K562 (cell line): ENCODE data around the gene GRPR. TPM values are rescaled to one million over a fixed set of nuclear protein-coding genes. Genes with fewer than 3 reads are reported as not detected.

Experiments
- ATAC-seq: fragments of 200-7000 bp; cut with Tn5 transposase; 3 replicates; pipeline ENCODE4 v1.9.1; 2020; ENCODE audit warnings: moderate library complexity
- BruUV-seq: library from RNA; stranded (reverse); fragments of 400-500 nt; replicated peaks from 2 replicates; lab custom pipeline; 2021; lab: Mats Ljungman, UMichigan
- CTCF ChIA-PET: fragments of 300-600 bp; formaldehyde crosslinking; extraction: SDS; loops from one replicate; lab custom pipeline; 2021; ENCODE audit warnings: low intra/inter-chr PET ratio; lab: Yijun Ruan, JAX
- POLR2A ChIA-PET: fragments of 300-600, 350-650 bp; sonication (Branson Sonifier 250); formaldehyde crosslinking; extraction: SDS; loops from one replicate; lab custom pipeline; 2021; ENCODE audit warnings: antibody characterized with exemption, inconsistent platforms; lab: Yijun Ruan, JAX
- DNase-seq, 4 experiments: peaks; one replicate each; pipeline versions ENCODE4 v3.0.0 to v3.0.0-alpha.2; 2011 to 2018; ENCODE audit warnings: low spot score in 3 of 4, mixed read lengths in 3 of 4; ENCODE audit errors: extremely low read depth in 1 of 4
- FAIRE-seq: peaks from 2 replicates; lab custom pipeline; 2011; peaks lifted over from hg19 to GRCh38; lab: Jason Lieb, UNC
- H2AFZ ChIP-seq: 2 replicates; pipeline ENCODE4 v1.6.0; 2011; ENCODE audit warnings: low read depth, low read length, control low read depth, inconsistent platforms
- H3K27ac ChIP-seq: fragments of 200-600 bp; 3 replicates; pipeline ENCODE4 v1.8.0; 2011; ENCODE audit warnings: low read depth, mild to moderate bottlenecking, control low read depth, inconsistent platforms, low read length, moderate library complexity, mixed read lengths; ENCODE audit errors: extremely low read depth
- H3K27me3 ChIP-seq, 2 experiments: fragments of 300-600 bp in 1 of 2; 2 replicates in 1 of 2; 3 replicates in 1 of 2; pipeline versions ENCODE4 v1.6.0 to v1.8.0; 2011; ENCODE audit warnings: inconsistent platforms in 2 of 2, low read length in 2 of 2, mild to moderate bottlenecking in 1 of 2, mixed read lengths in 1 of 2, moderate library complexity in 1 of 2; ENCODE audit not compliant: control insufficient read depth in 2 of 2, insufficient read depth in 2 of 2
- H3K36me3 ChIP-seq: fragments of 300-600 bp; 3 replicates; pipeline ENCODE4 v1.8.0; 2011; ENCODE audit warnings: mild to moderate bottlenecking, low read length, inconsistent platforms; ENCODE audit not compliant: control insufficient read depth, insufficient read depth
- H3K4me1 ChIP-seq, 2 experiments: fragments of 200-600 bp in 1 of 2; replicated peaks in 1 of 2; 2 replicates in 1 of 2; 3 replicates in 1 of 2; pipeline versions ENCODE4 v1.5.1 to v1.8.0; 2011; ENCODE audit warnings: inconsistent platforms in 2 of 2, low read length in 2 of 2, mild to moderate bottlenecking in 1 of 2, mixed read lengths in 1 of 2, moderate library complexity in 1 of 2; ENCODE audit not compliant: control insufficient read depth in 2 of 2, insufficient read depth in 2 of 2
- H3K4me2 ChIP-seq: 2 replicates; pipeline ENCODE4 v1.6.1; 2011; ENCODE audit warnings: low read length, control low read depth, inconsistent platforms, mixed read lengths; ENCODE audit not compliant: insufficient read depth
- H3K4me3 ChIP-seq: fragments of 200-600 bp; sonication (generic), shearing (Covaris generic); 2 replicates; pipeline ENCODE4 v1.5.1; 2016; ENCODE audit warnings: control low read depth, inconsistent platforms
- H3K79me2 ChIP-seq: fragments of 200-600 bp; 3 replicates; pipeline ENCODE4 v1.8.0; 2011; ENCODE audit warnings: low read length, inconsistent platforms; ENCODE audit not compliant: control insufficient read depth, insufficient read depth
- H3K9ac ChIP-seq, 2 experiments: 2 replicates each; pipeline versions ENCODE4 v1.6.0 to v1.6.1; 2011; ENCODE audit warnings: low read depth in 2 of 2, low read length in 2 of 2, control low read depth in 1 of 2, inconsistent platforms in 1 of 2, mild to moderate bottlenecking in 1 of 2, mixed read lengths in 1 of 2; ENCODE audit not compliant: insufficient read depth in 1 of 2
- H3K9me1 ChIP-seq: one replicate; pipeline ENCODE4 v1.6.0; 2011; ENCODE audit warnings: inconsistent platforms, mild to moderate bottlenecking, low read length, moderate library complexity; ENCODE audit not compliant: control insufficient read depth, insufficient read depth
- H3K9me3 ChIP-seq: replicated peaks from 2 replicates; pipeline ENCODE4 v1.5.1; 2011; ENCODE audit warnings: low read depth, low read length, inconsistent platforms; ENCODE audit not compliant: control insufficient read depth, insufficient read depth
- H4K20me1 ChIP-seq: replicated peaks from 2 replicates; pipeline ENCODE4 v1.6.1; 2011; ENCODE audit warnings: low read length, inconsistent platforms, mixed read lengths; ENCODE audit not compliant: control insufficient read depth, insufficient read depth
- ARID1B ChIP-seq: fragments of 450-650 bp; IDR thresholded peaks from 2 replicates; pipeline ENCODE4 v1.6.1; 2016; ENCODE audit warnings: antibody characterized with exemption, mild to moderate bottlenecking, inconsistent platforms
- ARID3A ChIP-seq: IDR thresholded peaks from 2 replicates; pipeline ENCODE4 v1.6.1; 2012; ENCODE audit warnings: low read depth, low read length, improper control_type of control experiment, borderline replicate concordance
- CREB3 ChIP-seq: fragments of 450-650 bp; conservative IDR thresholded peaks from 2 replicates; pipeline ENCODE4 v1.6.1; 2016; ENCODE audit warnings: missing genetic modification characterization, low read depth, mild to moderate bottlenecking, missing compliant biosample characterization, moderate library complexity
- CTBP1 ChIP-seq: fragments of 450-650 bp; IDR thresholded peaks from 2 replicates; pipeline ENCODE4 v1.6.1; 2016; ENCODE audit warnings: borderline replicate concordance
- EGR1 ChIP-seq: fragments of 450-650 bp; conservative IDR thresholded peaks from 2 replicates; pipeline ENCODE4 v1.6.1; 2017; ENCODE audit warnings: mild to moderate bottlenecking
- ESRRB ChIP-seq: fragments of 250-450 bp; sonication (Bioruptor Pico); IDR thresholded peaks from 2 replicates; pipeline ENCODE4 v1.5.0; 2020; ENCODE audit warnings: mild to moderate bottlenecking, moderate library complexity, borderline replicate concordance
- MECOM ChIP-seq: fragments of 250-450 bp; sonication (Bioruptor Pico); IDR thresholded peaks from 2 replicates; pipeline ENCODE4 v1.8.0; 2022; ENCODE audit warnings: inconsistent platforms
- NCOA4 ChIP-seq: fragments of 450-650 bp; IDR thresholded peaks from 2 replicates; pipeline ENCODE4 v1.6.1; 2018; ENCODE audit warnings: mild to moderate bottlenecking; ENCODE audit not compliant: partially characterized antibody
- NR3C1 ChIP-seq: sonication (generic); formaldehyde crosslinking; IDR thresholded peaks from 2 replicates; pipeline ENCODE4 v1.8.1; 2022; ENCODE audit warnings: missing genetic modification reagents
- PHB2 ChIP-seq: fragments of 450-650 bp; IDR thresholded peaks from 2 replicates; pipeline ENCODE4 v1.6.1; 2017; ENCODE audit warnings: low read depth
- POLR2AphosphoS5 ChIP-seq: IDR thresholded peaks from 2 replicates; pipeline ENCODE4 v1.6.1; 2011; ENCODE audit warnings: mild to moderate bottlenecking, low read depth, low read length, moderate library complexity; ENCODE audit not compliant: control insufficient read depth, insufficient read depth
- TAF1 ChIP-seq: IDR thresholded peaks from 2 replicates; pipeline ENCODE4 v1.6.1; 2011; ENCODE audit warnings: mild to moderate bottlenecking, low read length, moderate library complexity; ENCODE audit not compliant: insufficient read depth, control insufficient read depth, severe bottlenecking; ENCODE audit errors: extremely low read depth
- TGIF2 ChIP-seq: sonication (generic); formaldehyde crosslinking; IDR thresholded peaks from 2 replicates; pipeline ENCODE4 v1.8.1; 2022; ENCODE audit warnings: mild to moderate bottlenecking, missing genetic modification reagents, moderate library complexity
- ZNF212 ChIP-seq: fragments of 450-650 bp; formaldehyde crosslinking; IDR thresholded peaks from 2 replicates; pipeline ENCODE4 v1.4.0; 2020; ENCODE audit warnings: mild to moderate bottlenecking
- ZNF239 ChIP-seq: fragments of 250-450 bp; sonication (Bioruptor Pico); IDR thresholded peaks from 2 replicates; pipeline ENCODE4 v1.4.0; 2020; ENCODE audit warnings: mild to moderate bottlenecking
- ZNF76 ChIP-seq: fragments of 250-450 bp; sonication (Bioruptor Pico); IDR thresholded peaks from 2 replicates; pipeline ENCODE4 v1.4.0; 2020; ENCODE audit warnings: mild to moderate bottlenecking, moderate library complexity, borderline replicate concordance
- WGBS: fragments of 100-300 bp; shearing (Covaris generic); methylation state at CpG from one replicate; pipeline ENCODE4 v1.1.6; 2016; ENCODE audit warnings: low coverage, mixed read lengths; ENCODE audit not compliant: insufficient coverage; ENCODE audit errors: missing lambda C conversion rate; 5-methylcytosine and 5-hydroxymethylcytosine counted together
- in situ Hi-C: fragments of 300-500 bp; cut with MboI; formaldehyde crosslinking; loops from 4 replicates; pipeline ENCODE4 v1.15.0; 2018; ENCODE audit warnings: inconsistent platforms, mixed read lengths
- intact Hi-C: fragments of 100-400 bp; cut with micrococcal nuclease; formaldehyde crosslinking; loops from 2 replicates; pipeline ENCODE4 v1.14.2; 2022
- polyA plus RNA-seq, 8 experiments: library from polyadenylated mRNA; depleted of rRNA in 4 of 8; stranded (reverse) in 5 of 8; unstranded in 3 of 8; fragments of >200 nt; fragmentation: Nextera tagmentation in 2 of 8; fragmentation: Illumina TruSeq in 1 of 8; extraction: Ambion mirVana in 2 of 8; extraction: Trizol in 1 of 8; gene quantifications; 2 replicates each; pipeline versions ENCODE4 v1.2.1 to v1.2.3, GENCODE V29; 2011 to 2014; ENCODE audit warnings: inconsistent platforms in 1 of 8, missing spikeins in 1 of 8
- total RNA-seq, 7 experiments: library from RNA; depleted of rRNA in 6 of 7; stranded (reverse); fragments of >200 nt in 6 of 7; fragmentation: Illumina TruSeq in 2 of 7; extraction: Trizol in 2 of 7; gene quantifications; 2 replicates each; pipeline versions ENCODE4 v1.2.1 to v1.2.3, GENCODE V29; 2011 to 2021; ENCODE audit warnings: low replicate concordance in 1 of 7

GRPR gene
- total and polyA plus RNA-seq, 9 of the 15 experiments (the other 6 are each of a cell fraction or from before 2014, with no cell fraction given), result 0.06 to 0.11 TPM; not detected in 7

GRCh38 chrX:16140448-16140847 lies 17.1 kb downstream of the GRPR start:
- no peaks in the 10 kb centered on the region for H3K27me3 ChIP-seq
- no peak overlapping the region for H3K4me3 ChIP-seq
- H3K9ac ChIP-seq, result no peak overlapping the region
- H3K27ac ChIP-seq, result no peak overlapping the region
- TF ChIP-seq NCOA4 (no peak), ARID1B (no peak)
- no peaks in the 10 kb centered on the region for H3K9me1 ChIP-seq
- no peaks in the 10 kb centered on the region for H3K79me2 ChIP-seq
- intact Hi-C loops (no loop called here), in situ Hi-C loops (no loop called here)
- BruUV-seq, result no TSS peak
- no peaks in the 10 kb centered on the region for H3K9me3 ChIP-seq
- no peaks in the 10 kb centered on the region for H3K36me3 ChIP-seq
- no peak for FAIRE-seq
- ChIA-PET POLR2A (no interaction called here), CTCF (no interaction called here)
- H3K4me2 ChIP-seq, result no peak overlapping the region
- no peak for DNase-seq
- H3K4me1 ChIP-seq, result no peaks in the 10 kb centered on the region
- no peaks in the 10 kb centered on the region for H4K20me1 ChIP-seq
- H2AFZ ChIP-seq, result no peak overlapping the region
- 0% methylated on average over 4 of the region's 4 CpGs for WGBS
- ATAC-seq, result no peak

GRCh38 chrX:16140983-16141382 lies 17.6 kb downstream of the GRPR start:
- POLR2A ChIA-PET, result interaction anchor here (0.7 kb wide), 1 partner anchor 45 kb away, joined by 3 read pairs; no protein-coding TSS in a partner anchor
- no peak for DNase-seq
- no TSS peak for BruUV-seq
- no peak overlapping the region for H3K27ac ChIP-seq
- intact Hi-C loops (no loop called here), in situ Hi-C loops (no loop called here)
- no peaks in the 10 kb centered on the region for H3K9me3 ChIP-seq
- no peak for ATAC-seq
- no peaks in the 10 kb centered on the region for H3K4me1 ChIP-seq
- CTCF ChIA-PET, result no interaction called here
- no peak overlapping the region for H2AFZ ChIP-seq
- no peak overlapping the region for H3K4me3 ChIP-seq
- no peak overlapping the region for H3K4me2 ChIP-seq
- no peaks in the 10 kb centered on the region for H3K9me1 ChIP-seq
- no peaks in the 10 kb centered on the region for H3K27me3 ChIP-seq
- no peaks in the 10 kb centered on the region for H3K36me3 ChIP-seq
- no peak for FAIRE-seq
- no peaks in the 10 kb centered on the region for H3K79me2 ChIP-seq
- H4K20me1 ChIP-seq, result no peaks in the 10 kb centered on the region
- H3K9ac ChIP-seq, result no peak overlapping the region
- TF ChIP-seq EGR1 (no peak), ARID3A (no peak), MECOM (CRISPR knock-in tag) (no peak), TGIF2 (CRISPR knock-in tag) (no peak), ESRRB (no peak), CTBP1 (no peak), TAF1 (no peak), ZNF239 (no peak), NR3C1 (no peak), ZNF212 (CRISPR knock-in tag) (no peak), POLR2AphosphoS5 (no peak), CREB3 (tag) (no peak), ZNF76 (CRISPR knock-in tag) (no peak), PHB2 (no peak)
